Karpas-422 (cell line): ENCODE measurements around the gene COQ10A. TPM values are rescaled to one million over a fixed set of nuclear protein-coding genes. Genes with fewer than 3 reads are reported as not detected.

Experiments
- DNase-seq: peaks from one replicate; pipeline ENCODE4 v3.0.0-alpha.2; 2015
- H2AFZ ChIP-seq: fragments of 200-600 bp; sonication (generic); 2 replicates; pipeline ENCODE4 v1.6.1; 2014; ENCODE audit warnings: antibody characterized with exemption, low read length, mixed read lengths
- H3K27ac ChIP-seq: fragments of 200-600 bp; sonication (generic); 2 replicates; pipeline ENCODE4 v1.5.1; 2014; ENCODE audit warnings: mild to moderate bottlenecking, low read length, moderate library complexity
- H3K27me3 ChIP-seq: fragments of 200-600 bp; sonication (generic); 2 replicates; pipeline ENCODE4 v1.6.1; 2014; ENCODE audit warnings: low read length, mixed read lengths
- H3K36me3 ChIP-seq: fragments of 200-600 bp; sonication (generic); 2 replicates; pipeline ENCODE4 v1.6.1; 2014; ENCODE audit warnings: low read length, mixed read lengths; ENCODE audit not compliant: insufficient read depth
- H3K4me1 ChIP-seq: fragments of 200-600 bp; sonication (generic); 2 replicates; pipeline ENCODE4 v1.6.1; 2014; ENCODE audit warnings: mild to moderate bottlenecking, low read length, mixed read lengths
- H3K4me2 ChIP-seq: fragments of 200-600 bp; sonication (generic); 2 replicates; pipeline ENCODE4 v1.6.1; 2014; ENCODE audit warnings: low read length, low read depth, mild to moderate bottlenecking; ENCODE audit not compliant: poor library complexity, severe bottlenecking
- H3K4me3 ChIP-seq: fragments of 200-600 bp; sonication (generic); 2 replicates; pipeline ENCODE4 v1.5.1; 2014; ENCODE audit warnings: mild to moderate bottlenecking, antibody characterized with exemption, low read length, mixed read lengths
- H3K79me2 ChIP-seq: fragments of 200-600 bp; sonication (generic); 2 replicates; pipeline ENCODE4 v1.6.1; 2014; ENCODE audit warnings: mild to moderate bottlenecking, low read length, mixed read lengths
- H3K9ac ChIP-seq: fragments of 200-600 bp; sonication (generic); 2 replicates; pipeline ENCODE4 v1.6.0; 2014; ENCODE audit warnings: low read length
- H3K9me2 ChIP-seq: fragments of 200-600 bp; sonication (generic), shearing (Covaris generic); replicated peaks from 2 replicates; pipeline ENCODE4 v1.6.0; 2014; ENCODE audit warnings: mild to moderate bottlenecking, low read length, moderate library complexity; ENCODE audit not compliant: insufficient read depth
- H3K9me3 ChIP-seq: fragments of 300-700, 200-600 bp; sonication (generic); 2 replicates; pipeline ENCODE4 v1.6.1; 2014; ENCODE audit warnings: low read length, mixed read lengths
- H4K20me1 ChIP-seq: fragments of 200-600 bp; sonication (generic); 2 replicates; pipeline ENCODE4 v1.6.1; 2014; ENCODE audit warnings: mild to moderate bottlenecking, antibody characterized with exemption, low read length, low read depth; ENCODE audit not compliant: insufficient read depth
- total RNA-seq: library from RNA; depleted of rRNA; stranded (reverse); fragments of >200 nt; shearing (Covaris generic); gene quantifications from 2 replicates; pipeline ENCODE4 v1.2.3, GENCODE V29; 2014; ENCODE audit warnings: low replicate concordance

Gene COQ10A
- total RNA-seq, 1 experiment from 2014 or later: 38.9 TPM

- H3K27me3 ChIP-seq: no peaks in the 10 kb centered on the region
- no peak overlapping the region for H3K4me3 ChIP-seq
- no peak overlapping the region for H3K4me2 ChIP-seq
- no peak for DNase-seq
- H3K9me2 ChIP-seq: no peaks in the 10 kb centered on the region
- H3K4me1 ChIP-seq: peaks cover 23% of the 10 kb centered on the region
- no peak overlapping the region for H3K27ac ChIP-seq
- H4K20me1 ChIP-seq: no peaks in the 10 kb centered on the region
- no peaks in the 10 kb centered on the region for H3K9me3 ChIP-seq
- no peak overlapping the region for H3K9ac ChIP-seq
- peaks cover 17% of the 10 kb centered on the region; the same call in 1 of the 2 replicates for H3K36me3 ChIP-seq
- H3K79me2 ChIP-seq: peaks cover 68% of the 10 kb centered on the region
- H2AFZ ChIP-seq: no peak overlapping the region
Measured at GRCh38 chr12:56288705-56289387, 22.1 kb downstream of the COQ10A start.

- Histone ChIP-seq H3K4me1 (peaks cover 51% of the 10 kb centered on the region), H3K9me3 (no peaks in the 10 kb centered on the region), H4K20me1 (no peaks in the 10 kb centered on the region)
Measured at GRCh38 chr12:56293795-56294194, 27.1 kb downstream of the COQ10A start.

GRCh38 chr12:56296295-56296694 lies 29.6 kb downstream of the COQ10A start:
- Histone ChIP-seq H2AFZ (no peak overlapping the region), H3K9me2 (no peaks in the 10 kb centered on the region), H3K4me2 (no peak overlapping the region), H3K4me3 (no peak overlapping the region), H3K27me3 (no peaks in the 10 kb centered on the region), H3K9me3 (no peaks in the 10 kb centered on the region), H3K4me1 (peaks cover 56% of the 10 kb centered on the region), H4K20me1 (no peaks in the 10 kb centered on the region), H3K79me2 (peaks cover 84% of the 10 kb centered on the region), H3K36me3 (peaks cover 11% of the 10 kb centered on the region; the same call in 1 of the 2 replicates), H3K27ac (no peak overlapping the region), H3K9ac (no peak overlapping the region)
- no peak for DNase-seq

More at GRCh38 chr12:56293795-56294194, 27.1 kb downstream of the COQ10A start:
- H3K79me2 ChIP-seq: peaks cover 94% of the 10 kb centered on the region
- DNase-seq: no peak
- no peak overlapping the region for H3K27ac ChIP-seq
- H2AFZ ChIP-seq: no peak overlapping the region
- peaks cover 11% of the 10 kb centered on the region; the same call in 1 of the 2 replicates for H3K36me3 ChIP-seq
- H3K4me2 ChIP-seq: no peak overlapping the region
- no peak overlapping the region for H3K9ac ChIP-seq
- H3K27me3 ChIP-seq: no peaks in the 10 kb centered on the region
- no peak overlapping the region for H3K4me3 ChIP-seq
- H3K9me2 ChIP-seq: no peaks in the 10 kb centered on the region

GRCh38 chr12:56297400-56297799 lies 30.7 kb downstream of the COQ10A start:
- H2AFZ ChIP-seq: no peak overlapping the region
- H3K9ac ChIP-seq: no peak overlapping the region
- peaks cover 80% of the 10 kb centered on the region for H3K79me2 ChIP-seq
- peaks cover 11% of the 10 kb centered on the region; the same call in 1 of the 2 replicates for H3K36me3 ChIP-seq
- H3K4me2 ChIP-seq: peak overlapping the region; percentile 94
- no peaks in the 10 kb centered on the region for H4K20me1 ChIP-seq
- H3K4me3 ChIP-seq: no peak overlapping the region
- H3K27ac ChIP-seq: no peak overlapping the region
- H3K4me1 ChIP-seq: peaks cover 57% of the 10 kb centered on the region
- no peak for DNase-seq
- no peaks in the 10 kb centered on the region for H3K9me3 ChIP-seq
- H3K9me2 ChIP-seq: no peaks in the 10 kb centered on the region
- H3K27me3 ChIP-seq: no peaks in the 10 kb centered on the region

- no peak for DNase-seq
- Histone ChIP-seq H3K9me2 (no peaks in the 10 kb centered on the region), H3K36me3 (peaks cover 11% of the 10 kb centered on the region; the same call in 1 of the 2 replicates), H2AFZ (no peak overlapping the region), H3K4me1 (peaks cover 64% of the 10 kb centered on the region), H3K9me3 (no peaks in the 10 kb centered on the region), H3K4me3 (peak overlapping the region; percentile 75), H3K27ac (peak overlapping the region; percentile 56; the same call in 1 of the 2 replicates), H3K79me2 (peaks cover 69% of the 10 kb centered on the region), H3K27me3 (no peaks in the 10 kb centered on the region), H3K9ac (peak overlapping the region; percentile 84), H4K20me1 (no peaks in the 10 kb centered on the region), H3K4me2 (peak overlapping the region; percentile 94)
Measured at GRCh38 chr12:56298828-56299227, 32.1 kb downstream of the COQ10A start.

GRCh38 chr12:56299308-56299852 lies 32.6 kb downstream of the COQ10A start:
- H3K9ac ChIP-seq: peak overlapping the region; percentile 84
- peaks cover 63% of the 10 kb centered on the region for H3K79me2 ChIP-seq
- peaks cover 11% of the 10 kb centered on the region; the same call in 1 of the 2 replicates for H3K36me3 ChIP-seq
- no peaks in the 10 kb centered on the region for H3K9me3 ChIP-seq
- H4K20me1 ChIP-seq: no peaks in the 10 kb centered on the region
- no peaks in the 10 kb centered on the region for H3K27me3 ChIP-seq
- peak; percentile 77 for DNase-seq
- H3K27ac ChIP-seq: peak overlapping the region; percentile 56; the same call in 1 of the 2 replicates
- no peaks in the 10 kb centered on the region for H3K9me2 ChIP-seq
- peak overlapping the region; percentile 94 for H3K4me2 ChIP-seq
- peaks cover 64% of the 10 kb centered on the region for H3K4me1 ChIP-seq
- H3K4me3 ChIP-seq: peak overlapping the region; percentile 75
- no peak overlapping the region for H2AFZ ChIP-seq

- Histone ChIP-seq H3K9ac (peak within 1 kb of the TSS; percentile 84), H3K79me2 (peaks cover 56% of the 10 kb centered on the region), H3K4me3 (peak within 1 kb of the TSS; percentile 75), H3K9me2 (no peaks in the 10 kb centered on the region), H3K9me3 (no peaks in the 10 kb centered on the region), H4K20me1 (no peaks in the 10 kb centered on the region), H3K4me2 (peak within 1 kb of the TSS; percentile 98), H3K27ac (peak within 1 kb of the TSS; percentile 67), H3K36me3 (peaks cover 11% of the 10 kb centered on the region; the same call in 1 of the 2 replicates), H3K27me3 (no peaks in the 10 kb centered on the region), H3K4me1 (peaks cover 64% of the 10 kb centered on the region), H2AFZ (peak within 1 kb of the TSS; percentile 62)
- peak; percentile 99 for DNase-seq
Measured at GRCh38 chr12:56299853-56300643, 33.3 kb downstream of the COQ10A start, which contains the start of gene CS. Gene CS (minus strand): TSS chr12:56300330. CDS start chr12:56300201, 129 bp downstream.
